Neural progenitor cell (in vitro differentiated cells): Measurements from ENCODE around the gene HHAT. TPM values are rescaled to one million over a fixed set of nuclear protein-coding genes. Genes with fewer than 3 reads are reported as not detected.

Source experiments
- DNase-seq: peaks from one replicate; pipeline ENCODE4 v3.0.0-alpha.2; 2016; ENCODE audit warnings: low spot score
- H2AFZ ChIP-seq: fragments of 200-600 bp; sonication (generic); replicated peaks from 2 replicates; pipeline ENCODE4 v1.6.1; 2016; ENCODE audit warnings: antibody characterized with exemption
- H3F3A ChIP-seq: fragments of 200-600 bp; sonication (generic); 2 replicates; pipeline ENCODE4 v1.6.1; 2016; ENCODE audit warnings: antibody characterized with exemption, low read depth
- H3K27ac ChIP-seq: fragments of 200-600 bp; sonication (generic); 2 replicates; pipeline ENCODE4 v1.5.1; 2016; ENCODE audit warnings: mild to moderate bottlenecking
- H3K27me3 ChIP-seq: fragments of 200-600 bp; sonication (generic); 2 replicates; pipeline ENCODE4 v1.6.1; 2016; ENCODE audit warnings: mild to moderate bottlenecking, moderate library complexity
- H3K36me3 ChIP-seq: fragments of 200-600 bp; sonication (generic); 2 replicates; pipeline ENCODE4 v1.5.1; 2016
- H3K4me1 ChIP-seq: fragments of 200-600 bp; sonication (generic); 2 replicates; pipeline ENCODE4 v1.6.1; 2016; ENCODE audit warnings: mixed run types
- H3K4me2 ChIP-seq: fragments of 200-600 bp; sonication (generic); 2 replicates; pipeline ENCODE4 v1.6.1; 2016
- H3K4me3 ChIP-seq: fragments of 200-600 bp; sonication (generic); 2 replicates; pipeline ENCODE4 v1.5.1; 2016
- H3K79me2 ChIP-seq: fragments of 200-600 bp; sonication (generic); 2 replicates; pipeline ENCODE4 v1.6.1; 2016; ENCODE audit warnings: low read depth
- H3K9ac ChIP-seq: fragments of 200-600 bp; sonication (generic); 2 replicates; pipeline ENCODE4 v1.6.1; 2016
- H3K9me3 ChIP-seq: fragments of 200-600 bp; sonication (generic); 2 replicates; pipeline ENCODE4 v1.5.1; 2016; ENCODE audit warnings: low read depth
- H4K20me1 ChIP-seq: fragments of 200-600 bp; sonication (generic); 2 replicates; pipeline ENCODE4 v1.6.1; 2016; ENCODE audit warnings: low read depth
- H3K27ac Mint-ChIP-seq: 3 replicates; pipeline ENCODE4 v1.8.0; 2021; ENCODE audit warnings: mixed read lengths
- H3K27me3 Mint-ChIP-seq: 2 replicates; pipeline ENCODE4 v1.8.0; 2022; ENCODE audit warnings: low read depth, mild to moderate bottlenecking, inconsistent platforms, moderate library complexity, mixed read lengths; ENCODE audit not compliant: insufficient read depth
- H3K36me3 Mint-ChIP-seq: 3 replicates; pipeline ENCODE4 v1.8.0; 2021; ENCODE audit warnings: mixed read lengths
- H3K4me1 Mint-ChIP-seq: 3 replicates; pipeline ENCODE4 v1.8.0; 2021; ENCODE audit warnings: mixed read lengths
- H3K4me3 Mint-ChIP-seq: 3 replicates; pipeline ENCODE4 v1.8.0; 2021; ENCODE audit warnings: mild to moderate bottlenecking, moderate library complexity, mixed read lengths
- H3K9me3 Mint-ChIP-seq: 3 replicates; pipeline ENCODE4 v1.8.0; 2020; ENCODE audit warnings: mixed read lengths
- CTCF ChIP-seq: fragments of 200-600 bp; sonication (generic); IDR thresholded peaks from 2 replicates; pipeline ENCODE4 v1.5.1; 2017; ENCODE audit warnings: antibody characterized with exemption, mild to moderate bottlenecking
- EZH2 ChIP-seq: fragments of 200-600 bp; sonication (generic); IDR thresholded peaks from 2 replicates; pipeline ENCODE4 v1.6.1; 2017; ENCODE audit warnings: antibody characterized with exemption, mild to moderate bottlenecking, moderate library complexity
- EZH2phosphoT487 ChIP-seq: fragments of 200-600 bp; sonication (generic); IDR thresholded peaks from 2 replicates; pipeline ENCODE4 v1.6.1; 2017; ENCODE audit warnings: antibody characterized with exemption
- total RNA-seq: library from RNA; depleted of rRNA; stranded (reverse); fragments of >200 nt; gene quantifications from 2 replicates; pipeline ENCODE4 v1.2.3, GENCODE V29; 2015; ENCODE audit warnings: low replicate concordance

The HHAT gene
- total RNA-seq, 1 donor from 2014 or later, result 10.3 TPM

DNA sequence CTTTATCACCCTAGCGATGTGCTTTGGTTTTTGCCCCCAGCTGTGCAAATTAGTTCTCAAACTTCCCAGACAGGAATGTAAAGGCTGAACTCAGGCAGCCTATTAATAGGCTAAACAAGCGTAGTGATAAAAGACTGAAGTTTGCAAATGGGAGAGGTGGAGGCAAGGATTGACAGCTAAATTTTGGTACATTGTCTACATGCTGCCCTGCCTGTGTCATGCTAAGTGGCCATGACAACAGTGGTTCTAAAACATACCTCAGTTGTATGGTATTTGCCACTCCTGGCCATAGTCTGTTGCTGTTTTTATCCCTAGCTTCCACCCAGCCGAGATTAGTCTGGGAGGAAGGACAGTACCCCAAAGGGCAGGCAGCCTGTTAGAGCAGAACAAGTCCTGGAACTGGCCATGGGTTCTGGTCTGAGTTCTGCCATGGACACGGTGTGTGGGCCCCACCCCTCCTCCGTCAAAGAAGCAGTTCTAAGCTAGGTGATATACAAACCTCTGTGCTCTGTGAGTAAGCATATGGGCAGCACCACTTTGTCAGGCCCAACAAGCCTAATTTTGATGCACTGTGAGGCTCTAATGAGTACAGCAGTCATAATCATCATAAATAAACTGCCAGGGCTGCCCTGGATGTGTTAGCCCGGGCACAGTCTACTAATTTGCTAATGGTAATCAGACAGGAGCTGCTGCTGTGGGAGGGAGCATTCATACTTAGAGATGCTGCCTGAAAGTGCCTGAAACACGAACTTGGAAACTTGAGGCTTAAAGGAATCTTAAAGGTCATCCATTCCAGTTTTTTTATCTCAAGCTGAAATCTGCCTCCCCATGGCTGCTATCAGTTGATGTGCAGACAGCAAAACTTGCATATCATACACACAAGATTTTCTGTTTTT lies 177.1 kb downstream of the HHAT start:
- H3K27me3 Mint-ChIP-seq, result no peaks in the 10 kb centered on the region
- H3K4me3 Mint-ChIP-seq, result no peak overlapping the region
- Histone ChIP-seq H3K9ac (no peak overlapping the region), H3K79me2 (no peaks in the 10 kb centered on the region), H3K36me3 (no peaks in the 10 kb centered on the region), H3K4me3 (no peak overlapping the region), H3K4me1 (no peaks in the 10 kb centered on the region), H3K4me2 (no peak overlapping the region), H3K27me3 (no peaks in the 10 kb centered on the region), H4K20me1 (no peaks in the 10 kb centered on the region), H2AFZ (no peak overlapping the region), H3F3A (no peaks in the 10 kb centered on the region), H3K27ac (no peak overlapping the region), H3K9me3 (no peaks in the 10 kb centered on the region)
- no peaks in the 10 kb centered on the region for H3K9me3 Mint-ChIP-seq
- no peak overlapping the region for H3K27ac Mint-ChIP-seq
- TF ChIP-seq CTCF (no peak), EZH2phosphoT487 (no peak), EZH2 (no peak)
- DNase-seq, result no peak
- peaks cover 11% of the 10 kb centered on the region for H3K4me1 Mint-ChIP-seq
- H3K36me3 Mint-ChIP-seq, result no peaks in the 10 kb centered on the region

DNA sequence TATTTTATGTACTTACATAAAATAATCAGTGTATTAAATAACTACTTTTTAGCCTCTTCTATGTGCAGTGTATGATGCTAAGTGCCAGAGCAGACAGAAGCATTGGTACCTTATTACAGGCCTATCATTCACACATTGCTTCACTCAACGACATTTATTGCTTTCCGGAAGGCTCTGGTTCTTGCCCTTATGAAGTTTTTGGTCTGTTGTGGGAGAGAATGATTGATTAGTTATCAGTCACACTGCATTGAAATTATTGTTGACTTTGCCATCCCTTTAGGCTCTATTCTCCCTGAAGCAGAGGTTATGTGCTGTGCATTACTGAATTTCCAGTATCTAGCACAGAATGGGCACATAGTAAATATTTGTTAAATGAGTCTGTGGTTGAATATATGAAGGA lies 178.0 kb downstream of the HHAT start:
- Histone ChIP-seq H4K20me1 (no peaks in the 10 kb centered on the region), H3K36me3 (no peaks in the 10 kb centered on the region), H2AFZ (no peak overlapping the region), H3K9me3 (no peaks in the 10 kb centered on the region), H3K27me3 (no peaks in the 10 kb centered on the region), H3K4me1 (no peaks in the 10 kb centered on the region), H3K4me3 (no peak overlapping the region), H3K27ac (no peak overlapping the region), H3F3A (no peaks in the 10 kb centered on the region), H3K79me2 (no peaks in the 10 kb centered on the region), H3K9ac (no peak overlapping the region), H3K4me2 (no peak overlapping the region)
- Mint-ChIP-seq H3K27me3 (peaks cover 2% of the 10 kb centered on the region), H3K36me3 (no peaks in the 10 kb centered on the region), H3K4me3 (no peak overlapping the region), H3K9me3 (no peaks in the 10 kb centered on the region), H3K4me1 (peaks cover 11% of the 10 kb centered on the region), H3K27ac (no peak overlapping the region)
- TF ChIP-seq CTCF (no peak), EZH2phosphoT487 (no peak), EZH2 (no peak)
- no peak for DNase-seq

DNA sequence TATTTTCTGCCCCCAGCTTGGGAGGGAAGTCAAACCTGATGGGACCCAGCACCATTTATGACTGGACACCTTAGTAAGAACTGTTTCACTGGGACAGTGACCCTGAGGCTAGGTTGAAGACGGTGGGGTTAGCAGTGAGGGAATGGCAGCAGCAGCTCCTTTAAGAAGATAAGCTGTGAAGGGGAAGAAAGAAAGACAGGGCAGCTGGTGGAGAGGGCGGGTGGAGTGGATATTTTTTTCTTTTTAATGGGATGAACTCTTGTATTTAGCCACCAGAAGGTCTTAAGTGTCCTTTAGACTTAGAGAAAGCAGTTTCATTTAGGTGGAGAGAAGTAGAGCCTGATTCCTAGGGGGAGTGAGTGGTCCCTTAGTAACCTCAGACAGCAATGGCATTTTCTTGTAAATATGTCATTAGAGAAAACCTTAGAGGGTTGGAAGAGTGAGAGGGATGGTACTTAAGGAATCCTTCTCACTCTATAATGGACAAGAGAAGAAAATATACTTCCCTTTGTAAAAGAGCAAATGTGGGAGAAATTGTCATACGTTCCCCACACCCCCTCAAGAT lies 187.5 kb downstream of the HHAT start:
- Histone ChIP-seq H3K4me1 (peaks cover 7% of the 10 kb centered on the region), H3K9me3 (no peaks in the 10 kb centered on the region), H2AFZ (no peak overlapping the region), H4K20me1 (no peaks in the 10 kb centered on the region), H3K4me2 (no peak overlapping the region), H3K79me2 (no peaks in the 10 kb centered on the region), H3K36me3 (no peaks in the 10 kb centered on the region), H3F3A (no peaks in the 10 kb centered on the region), H3K9ac (no peak overlapping the region), H3K27me3 (no peaks in the 10 kb centered on the region), H3K27ac (peak overlapping the region; percentile 37), H3K4me3 (no peak overlapping the region)
- peak overlapping the region; percentile 44 for H3K27ac Mint-ChIP-seq
- H3K4me1 Mint-ChIP-seq, result peaks cover 10% of the 10 kb centered on the region
- H3K9me3 Mint-ChIP-seq, result peaks cover 2% of the 10 kb centered on the region
- H3K36me3 Mint-ChIP-seq, result no peaks in the 10 kb centered on the region
- TF ChIP-seq CTCF (no peak), EZH2phosphoT487 (no peak), EZH2 (no peak)
- H3K27me3 Mint-ChIP-seq, result peaks cover 5% of the 10 kb centered on the region
- no peak for DNase-seq
- no peak overlapping the region for H3K4me3 Mint-ChIP-seq
